Gastrocnemius medialis (tissue), 4 donors: Measurements from ENCODE around the gene FOXE1.

Source experiments
- POLR2A ChIP-seq, 2 donors: fragments of 450-650 bp; IDR thresholded peaks; one replicate each; pipeline ENCODE4 v1.6.1; 2017; ENCODE audit warnings: antibody characterized with exemption in 2 of 2, mild to moderate bottlenecking in 2 of 2, moderate library complexity in 2 of 2
- TF ChIP-seq, protein P1 (sequence below), 5 experiments: fragments of 450-650 bp in 3 of 5; fragments of 200-600 bp in 2 of 5; sonication (generic) in 2 of 5; IDR thresholded peaks in 4 of 5; conservative IDR thresholded peaks in 1 of 5; 1 replicate in 4 of 5; 2 replicates in 1 of 5; pipeline ENCODE4 v1.5.1; 2016 to 2019; ENCODE audit warnings: antibody characterized with exemption in 5 of 5, mild to moderate bottlenecking in 3 of 5, moderate library complexity in 3 of 5

DNA sequence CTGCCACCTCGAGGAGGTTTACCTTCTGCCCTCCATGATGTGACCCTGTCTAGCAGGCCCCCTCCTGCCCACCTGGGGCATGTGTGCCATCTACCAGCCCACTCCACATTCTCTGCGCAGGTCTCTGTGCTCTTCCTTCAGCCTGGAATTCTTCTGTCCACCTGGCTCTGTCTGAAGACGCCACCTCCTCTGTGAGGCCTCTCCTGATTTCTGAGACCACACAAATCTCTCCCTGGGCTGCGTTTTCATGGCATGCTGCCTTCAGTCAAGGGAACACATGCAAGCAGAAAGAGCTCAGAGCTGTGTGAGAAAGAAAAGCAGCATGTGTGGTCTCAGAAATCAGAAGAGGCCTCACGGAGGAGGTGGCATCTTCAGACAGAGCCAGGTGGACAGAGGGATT, 22.1 kb downstream of the FOXE1 start:
- TF ChIP-seq, protein P1, sequence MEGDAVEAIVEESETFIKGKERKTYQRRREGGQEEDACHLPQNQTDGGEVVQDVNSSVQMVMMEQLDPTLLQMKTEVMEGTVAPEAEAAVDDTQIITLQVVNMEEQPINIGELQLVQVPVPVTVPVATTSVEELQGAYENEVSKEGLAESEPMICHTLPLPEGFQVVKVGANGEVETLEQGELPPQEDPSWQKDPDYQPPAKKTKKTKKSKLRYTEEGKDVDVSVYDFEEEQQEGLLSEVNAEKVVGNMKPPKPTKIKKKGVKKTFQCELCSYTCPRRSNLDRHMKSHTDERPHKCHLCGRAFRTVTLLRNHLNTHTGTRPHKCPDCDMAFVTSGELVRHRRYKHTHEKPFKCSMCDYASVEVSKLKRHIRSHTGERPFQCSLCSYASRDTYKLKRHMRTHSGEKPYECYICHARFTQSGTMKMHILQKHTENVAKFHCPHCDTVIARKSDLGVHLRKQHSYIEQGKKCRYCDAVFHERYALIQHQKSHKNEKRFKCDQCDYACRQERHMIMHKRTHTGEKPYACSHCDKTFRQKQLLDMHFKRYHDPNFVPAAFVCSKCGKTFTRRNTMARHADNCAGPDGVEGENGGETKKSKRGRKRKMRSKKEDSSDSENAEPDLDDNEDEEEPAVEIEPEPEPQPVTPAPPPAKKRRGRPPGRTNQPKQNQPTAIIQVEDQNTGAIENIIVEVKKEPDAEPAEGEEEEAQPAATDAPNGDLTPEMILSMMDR (IDR thresholded peaks at IDR 0.05 in 4 of 5, conservative IDR thresholded peaks at IDR 0.05 in 1 of 5): no peak
- TF ChIP-seq POLR2A (IDR thresholded peaks at IDR 0.05): no peak
